A172 (cell line): ENCODE results near the gene TTC3. TPM values are rescaled to one million over a fixed set of nuclear protein-coding genes. Genes with fewer than 3 reads are reported as not detected.

Source experiments
- total RNA-seq: library from RNA; depleted of rRNA; stranded (reverse); fragments of >200 nt; shearing (Covaris generic); gene quantifications from 2 replicates; pipeline ENCODE4 v1.2.3, GENCODE V29; 2014; rRNA removed

Gene TTC3
- total RNA-seq, 1 experiment from 2014 or later = 147 TPM

Other genes starting within 250 kb of the TTC3 start
- 39.5 and 44.3 TPM in 2 replicates for gene HLCS, start 106.6 kb upstream of the TTC3 start, total RNA-seq
- 0.43 TPM in 1 of 2 replicates, not detected in the other for gene RIPPLY3, start 66.6 kb upstream of the TTC3 start, total RNA-seq
- 22.3 and 28.6 TPM in 2 replicates for gene PIGP, start 183 bp upstream of the TTC3 start, total RNA-seq
- gene VPS26C, start 194.1 kb downstream of the TTC3 start, total RNA-seq = 68.1 and 93.2 TPM in 2 replicates